Stimulated activated CD8-positive, alpha-beta memory T cell treated with anti-CD3 and anti-CD28 coated beads, Interleukin-2, amount 100 ng/mL, for 48 hours (primary cell): ENCODE results near the gene ADISSP.

Source experiments
- DNase-seq, 2 donors: peaks; one replicate each; pipeline ENCODE4 v3.0.0-alpha.2; 2020; ENCODE audit warnings: low read depth in 2 of 2

Gene ADISSP

GRCh38 chr20:3781153-3781910, 13.8 kb upstream of the ADISSP start, which contains the start of gene SPEF1:
Gene SPEF1 (minus strand): TSS chr20:3781448. CDS start chr20:3781287, 161 bp downstream.
- no peak for DNase-seq

GRCh38 chr20:3778976-3779375, 11.4 kb upstream of the ADISSP start:
- DNase-seq = no peak

- peak; percentile 27 to 40 for DNase-seq
Observed at GRCh38 chr20:3777716-3778629, 10.4 kb upstream of the ADISSP start.

- DNase-seq = no peak
Observed at GRCh38 chr20:3777381-3777715, 9.8 kb upstream of the ADISSP start.

GRCh38 chr20:3775457-3776108, 8.0 kb upstream of the ADISSP start:
- no peak for DNase-seq

GRCh38 chr20:3771552-3772058, 4.1 kb upstream of the ADISSP start:
- no peak for DNase-seq

GRCh38 chr20:3768342-3769130, 983 bp upstream of the ADISSP start:
- DNase-seq = peak; percentile 66 to 71

GRCh38 chr20:3767110-3767426, 485 bp downstream of the ADISSP start:
- no peak for DNase-seq

- no peak for DNase-seq
Observed at GRCh38 chr20:3766422-3767109, 987 bp downstream of the ADISSP start.

- no peak for DNase-seq
Observed at GRCh38 chr20:3765171-3765882, 2.2 kb downstream of the ADISSP start.

- DNase-seq = no peak
Observed at GRCh38 chr20:3764659-3765058, 2.9 kb downstream of the ADISSP start.

- no peak for DNase-seq
Observed at GRCh38 chr20:3763671-3764601, 3.6 kb downstream of the ADISSP start.

- no peak for DNase-seq
Observed at GRCh38 chr20:3760655-3761348, 6.8 kb downstream of the ADISSP start.

- DNase-seq = no peak
Observed at GRCh38 chr20:3759884-3760283, 7.7 kb downstream of the ADISSP start.

GRCh38 chr20:3759316-3759823, 8.2 kb downstream of the ADISSP start:
- no peak for DNase-seq

GRCh38 chr20:3758566-3758965, 9.0 kb downstream of the ADISSP start:
- DNase-seq = no peak

GRCh38 chr20:3757268-3757667, 10.3 kb downstream of the ADISSP start:
- no peak for DNase-seq

- no peak for DNase-seq
Observed at GRCh38 chr20:3755814-3756480, 11.6 kb downstream of the ADISSP start.
